Neuronal stem cell (in vitro differentiated cells): ENCODE measurements around the gene VPS26C.
A peak's percentile ranks its signal among the peaks of the same experiment; 100 is the strongest.

ENCODE experiments used
- DNase-seq: peaks from one replicate; pipeline ENCODE4 v3.0.0-alpha.2; 2013; ENCODE audit warnings: low spot score
- H2AFZ ChIP-seq: one replicate; pipeline ENCODE4 v1.6.1; 2013; ENCODE audit warnings: mild to moderate bottlenecking, low read length, inconsistent platforms
- H2AK5ac ChIP-seq: 2 replicates; pipeline ENCODE4 v1.6.1; 2013; ENCODE audit warnings: low read depth, mild to moderate bottlenecking, inconsistent platforms, low read length, moderate library complexity, mixed read lengths
- H2BK120ac ChIP-seq: 2 replicates; pipeline ENCODE4 v1.6.1; 2013; ENCODE audit warnings: low read depth, mild to moderate bottlenecking, inconsistent platforms, low read length, moderate library complexity, mixed read lengths
- H2BK12ac ChIP-seq: one replicate; pipeline ENCODE4 v1.6.1; 2013; ENCODE audit warnings: low read length, inconsistent platforms
- H2BK15ac ChIP-seq: 2 replicates; pipeline ENCODE4 v1.6.1; 2013; ENCODE audit warnings: mild to moderate bottlenecking, low read length, inconsistent platforms, mixed read lengths
- H2BK5ac ChIP-seq: one replicate; pipeline ENCODE4 v1.6.1; 2013; ENCODE audit warnings: inconsistent platforms, mild to moderate bottlenecking, low read length, moderate library complexity
- H3K14ac ChIP-seq: one replicate; pipeline ENCODE4 v1.6.1; 2013; ENCODE audit warnings: low read length, inconsistent platforms
- H3K18ac ChIP-seq: 2 replicates; pipeline ENCODE4 v1.6.1; 2013; ENCODE audit warnings: low read length, inconsistent platforms
- H3K23ac ChIP-seq: 2 replicates; pipeline ENCODE4 v1.6.1; 2013; ENCODE audit warnings: low read depth, mild to moderate bottlenecking, mixed read lengths, low read length, inconsistent platforms; ENCODE audit not compliant: poor library complexity
- H3K27ac ChIP-seq: replicated peaks from 3 replicates; pipeline ENCODE4 v1.5.1; 2013; ENCODE audit warnings: low read length, inconsistent platforms
- H3K27me3 ChIP-seq, 3 experiments: 2 replicates each; pipeline ENCODE4 v1.6.1; 2013; ENCODE audit warnings: low read length in 3 of 3, mild to moderate bottlenecking in 2 of 3, inconsistent platforms in 1 of 3, low read depth in 1 of 3, mixed read lengths in 1 of 3, moderate library complexity in 1 of 3; ENCODE audit not compliant: control insufficient read depth in 3 of 3, insufficient read depth in 3 of 3
- H3K36me3 ChIP-seq, 2 donors: replicated peaks in 1 of 2; 2 replicates each; pipeline ENCODE4 v1.6.1; 2013; ENCODE audit warnings: low read length in 2 of 2; ENCODE audit not compliant: control insufficient read depth in 2 of 2, insufficient read depth in 2 of 2
- H3K4ac ChIP-seq: 2 replicates; pipeline ENCODE4 v1.6.1; 2013; ENCODE audit warnings: inconsistent platforms, mild to moderate bottlenecking, low read length, moderate library complexity
- H3K4me1 ChIP-seq, 2 donors: 1 replicate in 1 of 2; 2 replicates in 1 of 2; pipeline ENCODE4 v1.6.1; 2013; ENCODE audit warnings: low read length in 2 of 2, low read depth in 1 of 2; ENCODE audit not compliant: control insufficient read depth in 2 of 2, insufficient read depth in 1 of 2
- H3K4me2 ChIP-seq: one replicate; pipeline ENCODE4 v1.6.1; 2013; ENCODE audit warnings: mild to moderate bottlenecking, low read length, inconsistent platforms; ENCODE audit not compliant: insufficient read depth, poor library complexity, severe bottlenecking
- H3K4me3 ChIP-seq, 2 donors: 2 replicates each; pipeline ENCODE4 v1.5.1; 2013; ENCODE audit warnings: low read length in 2 of 2, mild to moderate bottlenecking in 2 of 2, inconsistent platforms in 1 of 2, moderate library complexity in 1 of 2
- H3K79me1 ChIP-seq: one replicate; pipeline ENCODE4 v1.6.1; 2013; ENCODE audit warnings: low read depth, mild to moderate bottlenecking, inconsistent platforms, low read length, moderate library complexity
- H3K9ac ChIP-seq: one replicate; pipeline ENCODE4 v1.6.1; 2013; ENCODE audit warnings: mild to moderate bottlenecking, low read depth, low read length, inconsistent platforms; ENCODE audit not compliant: poor library complexity
- H3K9me3 ChIP-seq, 2 donors: replicated peaks in 1 of 2; 2 replicates each; pipeline versions ENCODE3 to v1.6.1; 2013; ENCODE audit warnings: low read length in 2 of 2, mild to moderate bottlenecking in 2 of 2, inconsistent platforms in 1 of 2, low read depth in 1 of 2, mixed read lengths in 1 of 2, moderate library complexity in 1 of 2; ENCODE audit not compliant: control insufficient read depth in 2 of 2, insufficient read depth in 1 of 2
- H4K8ac ChIP-seq: one replicate; pipeline ENCODE4 v1.6.1; 2013; ENCODE audit warnings: low read depth, mild to moderate bottlenecking, inconsistent platforms, low read length, moderate library complexity
- H4K91ac ChIP-seq: one replicate; pipeline ENCODE4 v1.6.1; 2013; ENCODE audit warnings: low read length, low read depth, mild to moderate bottlenecking, inconsistent platforms; ENCODE audit not compliant: poor library complexity
- WGBS, 2 donors: extraction: QIAGEN DNeasy Blood & Tissue Kit; methylation state at CpG; one replicate each; pipeline ENCODE4 v1.1.7; 2013; ENCODE audit warnings: missing lambda C conversion rate in 2 of 2, mixed read lengths in 1 of 2; ENCODE audit not compliant: insufficient read length in 2 of 2, insufficient replicate concordance in 1 of 2; ENCODE audit errors: extremely low coverage in 2 of 2; 5-methylcytosine and 5-hydroxymethylcytosine counted together

The VPS26C gene

DNA sequence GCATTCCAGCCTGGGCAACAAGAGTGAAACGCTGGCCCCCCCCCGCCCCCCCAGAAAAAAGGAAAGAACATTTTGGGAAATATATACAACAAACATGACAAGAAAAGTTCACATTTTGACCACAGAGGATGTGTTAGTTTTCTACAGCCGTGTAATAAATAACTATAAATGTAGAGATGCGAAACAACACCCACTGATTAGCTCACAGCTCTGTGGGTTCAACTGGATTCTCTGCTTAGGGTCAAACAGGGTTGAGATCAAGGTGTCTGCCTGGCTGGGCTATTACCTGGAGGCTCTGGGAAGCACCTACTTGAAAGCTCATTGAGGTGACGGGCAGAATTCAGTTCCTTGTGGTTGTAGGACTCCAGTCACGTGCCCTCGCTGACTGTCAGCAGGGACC lies 11.1 kb upstream of the VPS26C start:
- Histone ChIP-seq H2BK120ac (no peak overlapping the region), H3K4me1 (peaks cover 0 to 2% of the 10 kb centered on the region in 2 donors), H2BK15ac (no peak overlapping the region), H3K79me1 (no peaks in the 10 kb centered on the region), H2AK5ac (no peak overlapping the region), H3K36me3 (no peaks in the 10 kb centered on the region), H3K14ac (no peak overlapping the region), H3K9me3 (no peaks in the 10 kb centered on the region), H3K4me2 (no peak overlapping the region), H3K9ac (no peak overlapping the region), H3K27ac (no peak overlapping the region), H3K4me3 (no peak overlapping the region), H2BK5ac (no peak overlapping the region), H4K91ac (no peak overlapping the region), H3K23ac (no peak overlapping the region), H3K4ac (no peak overlapping the region), H3K27me3 (peaks cover 0 to 6% (median 0%) of the 10 kb centered on the region in 3 experiments), H2BK12ac (no peak overlapping the region), H4K8ac (no peak overlapping the region), H2AFZ (no peak overlapping the region), H3K18ac (no peak overlapping the region)
- no peak for DNase-seq
- no CpG with 5 or more reads among the region's 7 CpGs for WGBS, 2 donors

DNA sequence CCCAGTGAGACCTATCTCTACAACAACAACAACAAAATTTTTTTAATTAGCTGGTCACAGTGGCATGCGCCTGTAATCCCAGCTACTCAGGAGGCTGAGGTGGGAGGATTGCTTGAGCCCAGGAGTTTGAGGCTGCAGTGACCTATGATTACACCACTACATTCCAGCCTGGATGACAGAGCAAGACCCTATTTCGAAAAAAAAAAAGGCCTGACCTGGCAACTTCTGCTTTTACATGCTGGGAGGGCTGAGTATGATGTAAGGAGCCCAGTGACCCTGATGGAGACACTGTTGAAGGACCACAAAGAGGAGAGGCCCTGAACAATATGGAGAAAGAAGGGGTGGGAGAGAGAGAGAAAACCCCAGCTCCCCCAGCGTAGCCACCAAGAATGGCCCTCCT lies 9.2 kb upstream of the VPS26C start:
- peaks cover 0 to 2% of the 10 kb centered on the region in 2 donors for H3K4me1 ChIP-seq
- no peaks in the 10 kb centered on the region for H3K79me1 ChIP-seq
- H3K18ac ChIP-seq: no peak overlapping the region
- no peaks in the 10 kb centered on the region for H3K36me3 ChIP-seq
- H2BK120ac ChIP-seq: no peak overlapping the region
- no peak overlapping the region for H3K23ac ChIP-seq
- H3K4me3 ChIP-seq: no peak overlapping the region
- H4K91ac ChIP-seq: no peak overlapping the region
- H3K4ac ChIP-seq: no peak overlapping the region
- no CpG with 5 or more reads among the region's 3 CpGs for WGBS, 2 donors
- H3K9ac ChIP-seq: no peak overlapping the region
- no peak overlapping the region for H2AK5ac ChIP-seq
- no peak overlapping the region for H2AFZ ChIP-seq
- no peaks in the 10 kb centered on the region for H3K9me3 ChIP-seq
- no peak overlapping the region for H3K4me2 ChIP-seq
- peaks cover 0 to 6% (median 0%) of the 10 kb centered on the region in 3 experiments for H3K27me3 ChIP-seq
- DNase-seq: no peak
- no peak overlapping the region for H2BK12ac ChIP-seq
- H4K8ac ChIP-seq: no peak overlapping the region
- no peak overlapping the region for H3K27ac ChIP-seq
- no peak overlapping the region for H2BK5ac ChIP-seq
- H3K14ac ChIP-seq: no peak overlapping the region
- no peak overlapping the region for H2BK15ac ChIP-seq

DNA sequence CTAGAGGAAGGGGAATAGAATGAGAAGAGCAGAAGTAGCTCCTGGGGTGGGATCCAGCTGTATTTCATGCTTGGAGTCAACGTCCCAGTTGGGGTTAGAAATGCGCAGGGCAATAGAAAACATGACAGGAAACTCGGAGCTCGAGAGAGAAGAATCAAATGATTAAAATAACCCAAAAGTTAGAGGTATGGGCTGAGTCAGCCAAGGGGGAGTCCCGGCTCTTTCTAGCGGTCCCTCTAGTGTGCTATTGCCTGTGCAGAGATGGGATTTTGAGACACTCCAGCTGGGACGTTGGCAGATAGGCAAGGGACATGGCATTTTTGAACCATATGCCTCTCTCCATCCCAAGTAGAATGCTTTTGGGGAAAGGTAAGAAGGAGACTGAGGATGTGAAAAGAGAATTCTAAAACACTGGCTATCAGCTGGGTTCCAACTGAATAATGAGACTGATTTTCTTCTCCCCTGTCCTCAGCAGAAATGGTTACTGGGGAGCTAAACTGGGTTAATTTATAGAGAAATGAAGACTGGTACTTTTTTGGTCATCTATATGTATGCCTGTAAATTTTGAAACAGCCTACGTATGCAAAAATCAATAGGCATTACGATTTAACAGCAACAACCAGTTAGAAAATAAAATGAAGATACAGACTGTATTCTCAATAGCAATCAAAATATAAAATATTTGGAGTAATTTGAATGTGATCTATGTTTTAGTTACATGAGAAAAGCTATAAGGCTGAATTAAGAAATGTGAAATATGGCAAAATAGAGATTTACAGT lies 7.0 kb upstream of the VPS26C start:
- Histone ChIP-seq H3K4me3 (no peak overlapping the region), H3K27me3 (peaks cover 0 to 3% (median 0%) of the 10 kb centered on the region in 3 experiments), H2AFZ (peak overlapping the region; percentile 81), H3K23ac (no peak overlapping the region), H3K9ac (no peak overlapping the region), H3K36me3 (no peaks in the 10 kb centered on the region), H3K18ac (no peak overlapping the region), H2BK120ac (no peak overlapping the region), H4K91ac (no peak overlapping the region), H3K27ac (no peak overlapping the region), H2AK5ac (no peak overlapping the region), H2BK15ac (no peak overlapping the region), H3K4me1 (peaks cover 0 to 2% of the 10 kb centered on the region in 2 donors), H3K14ac (no peak overlapping the region), H2BK5ac (no peak overlapping the region), H3K79me1 (no peaks in the 10 kb centered on the region), H2BK12ac (no peak overlapping the region), H4K8ac (no peak overlapping the region), H3K4me2 (no peak overlapping the region), H3K4ac (no peak overlapping the region), H3K9me3 (no peaks in the 10 kb centered on the region)
- no peak for DNase-seq
- no CpG with 5 or more reads among the region's 9 CpGs for WGBS, 2 donors

DNA sequence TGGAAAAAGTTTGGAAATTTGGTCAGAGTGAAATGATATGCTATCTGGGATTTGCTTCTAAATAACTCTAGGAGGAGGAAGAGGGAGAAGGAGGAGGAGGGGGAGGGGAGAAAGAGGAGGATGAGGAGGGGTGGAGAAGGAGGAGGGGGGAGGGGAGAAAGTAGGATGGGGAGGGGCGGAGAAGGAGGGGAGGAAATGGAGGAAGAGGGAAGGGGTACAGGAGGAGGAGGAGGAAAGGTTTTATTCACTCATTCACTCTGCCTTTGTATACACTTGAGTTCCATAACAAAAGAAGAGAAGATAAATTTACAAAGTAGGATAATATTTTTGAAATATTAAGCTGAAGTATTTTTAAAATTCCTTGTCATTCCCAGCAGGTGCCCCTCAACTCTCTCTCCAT lies 6.3 kb upstream of the VPS26C start:
- Histone ChIP-seq H3K9ac (no peak overlapping the region), H4K91ac (no peak overlapping the region), H2BK15ac (no peak overlapping the region), H3K4ac (no peak overlapping the region), H3K36me3 (no peaks in the 10 kb centered on the region), H3K14ac (no peak overlapping the region), H3K4me2 (no peak overlapping the region), H2AFZ (peak overlapping the region; percentile 81), H4K8ac (no peak overlapping the region), H2BK5ac (no peak overlapping the region), H3K27ac (no peak overlapping the region), H3K9me3 (no peaks in the 10 kb centered on the region), H2BK12ac (no peak overlapping the region), H2AK5ac (no peak overlapping the region), H2BK120ac (no peak overlapping the region), H3K4me3 (no peak overlapping the region), H3K18ac (no peak overlapping the region), H3K27me3 (peaks cover 0 to 2% (median 0%) of the 10 kb centered on the region in 3 experiments), H3K4me1 (peaks cover 2% of the 10 kb centered on the region in 2 donors), H3K79me1 (no peaks in the 10 kb centered on the region), H3K23ac (no peak overlapping the region)
- DNase-seq: no peak
- WGBS, 2 donors: 89% methylated on average over 1 of the region's 1 CpG; no CpG with 5 or more reads in 1 of the 2 donors
